Upper lobe of left lung (tissue), 4 donors: ENCODE data around the gene EGF.

Experiments
- EP300 ChIP-seq, 4 donors: sonication (generic); formaldehyde crosslinking; IDR thresholded peaks; one replicate each; pipeline ENCODE4 v1.5.1; 2017; ENCODE audit warnings: antibody characterized with exemption in 4 of 4, control low read depth in 2 of 4
- POLR2A ChIP-seq, 4 donors: fragments of 450-650 bp; IDR thresholded peaks; one replicate each; pipeline ENCODE4 v1.5.1; 2016 to 2017; ENCODE audit warnings: antibody characterized with exemption in 4 of 4, mild to moderate bottlenecking in 2 of 4
- POLR2AphosphoS5 ChIP-seq, 2 donors: sonication (generic); formaldehyde crosslinking; IDR thresholded peaks; one replicate each; pipeline ENCODE4 v1.5.1; 2017; ENCODE audit warnings: antibody characterized with exemption in 2 of 2
- TF ChIP-seq, protein P1 (sequence below), 6 experiments: fragments of 450-650 bp in 4 of 6; fragments of 200-600 bp in 2 of 6; sonication (generic) in 2 of 6; IDR thresholded peaks; one replicate each; pipeline ENCODE4 v1.5.1; 2016 to 2019; ENCODE audit warnings: antibody characterized with exemption in 6 of 6

- TF ChIP-seq POLR2A (IDR thresholded peaks at IDR 0.05) (no peak), EP300 (IDR thresholded peaks at IDR 0.05) (no peak), POLR2AphosphoS5 (IDR thresholded peaks at IDR 0.05) (no peak)
- TF ChIP-seq, protein P1, sequence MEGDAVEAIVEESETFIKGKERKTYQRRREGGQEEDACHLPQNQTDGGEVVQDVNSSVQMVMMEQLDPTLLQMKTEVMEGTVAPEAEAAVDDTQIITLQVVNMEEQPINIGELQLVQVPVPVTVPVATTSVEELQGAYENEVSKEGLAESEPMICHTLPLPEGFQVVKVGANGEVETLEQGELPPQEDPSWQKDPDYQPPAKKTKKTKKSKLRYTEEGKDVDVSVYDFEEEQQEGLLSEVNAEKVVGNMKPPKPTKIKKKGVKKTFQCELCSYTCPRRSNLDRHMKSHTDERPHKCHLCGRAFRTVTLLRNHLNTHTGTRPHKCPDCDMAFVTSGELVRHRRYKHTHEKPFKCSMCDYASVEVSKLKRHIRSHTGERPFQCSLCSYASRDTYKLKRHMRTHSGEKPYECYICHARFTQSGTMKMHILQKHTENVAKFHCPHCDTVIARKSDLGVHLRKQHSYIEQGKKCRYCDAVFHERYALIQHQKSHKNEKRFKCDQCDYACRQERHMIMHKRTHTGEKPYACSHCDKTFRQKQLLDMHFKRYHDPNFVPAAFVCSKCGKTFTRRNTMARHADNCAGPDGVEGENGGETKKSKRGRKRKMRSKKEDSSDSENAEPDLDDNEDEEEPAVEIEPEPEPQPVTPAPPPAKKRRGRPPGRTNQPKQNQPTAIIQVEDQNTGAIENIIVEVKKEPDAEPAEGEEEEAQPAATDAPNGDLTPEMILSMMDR (IDR thresholded peaks at IDR 0.05): no peak
These were observed 15.8 kb downstream of the EGF start for GRCh38 chr4:109928327-109929045.
